Mesendoderm (in vitro differentiated cells): ENCODE results near the gene OGFOD1.
A peak's percentile ranks its signal among the peaks of the same experiment; 100 is the strongest.

Experiments used
- DNase-seq: peaks from one replicate; pipeline ENCODE4 v3.0.0; 2013
- H2AK5ac ChIP-seq: 2 replicates; pipeline ENCODE4 v1.6.1; 2013; ENCODE audit warnings: low read length, inconsistent platforms
- H2BK120ac ChIP-seq: 2 replicates; pipeline ENCODE4 v1.6.1; 2013; ENCODE audit warnings: low read depth, mild to moderate bottlenecking, low read length, moderate library complexity, mixed read lengths
- H2BK15ac ChIP-seq: replicated peaks from 2 replicates; pipeline ENCODE4 v1.6.1; 2013; ENCODE audit warnings: low read depth, mild to moderate bottlenecking, moderate library complexity
- H2BK5ac ChIP-seq: 2 replicates; pipeline ENCODE4 v1.6.1; 2013; ENCODE audit warnings: low read length, inconsistent platforms
- H3K18ac ChIP-seq: 2 replicates; pipeline ENCODE4 v1.6.1; 2013; ENCODE audit warnings: mild to moderate bottlenecking, low read length, mixed read lengths
- H3K23ac ChIP-seq: one replicate; pipeline ENCODE4 v1.6.1; 2013; ENCODE audit warnings: low read length
- H3K27ac ChIP-seq: 2 replicates; pipeline ENCODE4 v1.5.1; 2013; ENCODE audit warnings: low read depth, mild to moderate bottlenecking, inconsistent platforms, low read length, moderate library complexity
- H3K27me3 ChIP-seq: 2 replicates; pipeline ENCODE4 v1.6.1; 2013; ENCODE audit warnings: low read length, control low read depth, mild to moderate bottlenecking, inconsistent platforms; ENCODE audit not compliant: insufficient read depth, poor library complexity
- H3K36me3 ChIP-seq: 2 replicates; pipeline ENCODE4 v1.6.1; 2013; ENCODE audit warnings: low read length, inconsistent platforms; ENCODE audit not compliant: control insufficient read depth, insufficient read depth
- H3K4ac ChIP-seq: one replicate; pipeline ENCODE4 v1.6.1; 2013; ENCODE audit warnings: low read depth, mild to moderate bottlenecking, low read length, moderate library complexity
- H3K4me1 ChIP-seq: 2 replicates; pipeline ENCODE4 v1.6.1; 2013; ENCODE audit warnings: low read depth, low read length, inconsistent platforms; ENCODE audit not compliant: control insufficient read depth
- H3K4me2 ChIP-seq: 2 replicates; pipeline ENCODE4 v1.6.1; 2013; ENCODE audit warnings: low read length
- H3K4me3 ChIP-seq: 2 replicates; pipeline ENCODE4 v1.5.1; 2013; ENCODE audit warnings: mild to moderate bottlenecking, low read length
- H3K56ac ChIP-seq: one replicate; pipeline ENCODE4 v1.6.1; 2013; ENCODE audit warnings: low read length
- H3K79me1 ChIP-seq: 2 replicates; pipeline ENCODE4 v1.6.1; 2013; ENCODE audit warnings: low read length, inconsistent platforms
- H3K79me2 ChIP-seq: 2 replicates; pipeline ENCODE4 v1.6.1; 2013; ENCODE audit warnings: mild to moderate bottlenecking, low read length; ENCODE audit not compliant: control insufficient read depth, insufficient read depth
- H3K9ac ChIP-seq: 2 replicates; pipeline ENCODE4 v1.6.1; 2013; ENCODE audit warnings: low read length, inconsistent platforms
- H4K5ac ChIP-seq: one replicate; pipeline ENCODE4 v1.6.1; 2013; ENCODE audit warnings: low read length
- H4K8ac ChIP-seq: one replicate; pipeline ENCODE4 v1.6.1; 2013; ENCODE audit warnings: low read depth, mild to moderate bottlenecking, control low read depth, low read length, moderate library complexity
- WGBS: extraction: QIAGEN DNeasy Blood & Tissue Kit; methylation state at CpG from one replicate; pipeline ENCODE4 v1.1.7; 2013; ENCODE audit warnings: low lambda C conversion rate, missing lambda C conversion rate; ENCODE audit not compliant: insufficient coverage; ENCODE audit errors: extremely low coverage; 5-methylcytosine and 5-hydroxymethylcytosine counted together

Gene OGFOD1

GRCh38 chr16:56477096-56477878 lies 25.9 kb downstream of the OGFOD1 start:
- H2BK120ac ChIP-seq: no peak overlapping the region
- no peak overlapping the region for H4K8ac ChIP-seq
- H3K56ac ChIP-seq: no peak overlapping the region
- no peaks in the 10 kb centered on the region for H3K79me1 ChIP-seq
- no peaks in the 10 kb centered on the region for H3K79me2 ChIP-seq
- no peak overlapping the region for H3K4ac ChIP-seq
- H3K4me3 ChIP-seq: no peak overlapping the region
- DNase-seq: peak; percentile 50
- H3K23ac ChIP-seq: no peak overlapping the region
- H3K9ac ChIP-seq: no peak overlapping the region
- peak overlapping the region; percentile 17 for H3K27ac ChIP-seq
- H4K5ac ChIP-seq: no peak overlapping the region
- no peak overlapping the region for H2BK15ac ChIP-seq
- peaks cover 3% of the 10 kb centered on the region for H3K36me3 ChIP-seq
- H3K4me2 ChIP-seq: no peak overlapping the region
- H2AK5ac ChIP-seq: no peak overlapping the region
- no peak overlapping the region for H3K18ac ChIP-seq
- no peaks in the 10 kb centered on the region for H3K27me3 ChIP-seq
- H3K4me1 ChIP-seq: no peaks in the 10 kb centered on the region
- no CpG with 5 or more reads among the region's 2 CpGs for WGBS
- H2BK5ac ChIP-seq: no peak overlapping the region

DNA sequence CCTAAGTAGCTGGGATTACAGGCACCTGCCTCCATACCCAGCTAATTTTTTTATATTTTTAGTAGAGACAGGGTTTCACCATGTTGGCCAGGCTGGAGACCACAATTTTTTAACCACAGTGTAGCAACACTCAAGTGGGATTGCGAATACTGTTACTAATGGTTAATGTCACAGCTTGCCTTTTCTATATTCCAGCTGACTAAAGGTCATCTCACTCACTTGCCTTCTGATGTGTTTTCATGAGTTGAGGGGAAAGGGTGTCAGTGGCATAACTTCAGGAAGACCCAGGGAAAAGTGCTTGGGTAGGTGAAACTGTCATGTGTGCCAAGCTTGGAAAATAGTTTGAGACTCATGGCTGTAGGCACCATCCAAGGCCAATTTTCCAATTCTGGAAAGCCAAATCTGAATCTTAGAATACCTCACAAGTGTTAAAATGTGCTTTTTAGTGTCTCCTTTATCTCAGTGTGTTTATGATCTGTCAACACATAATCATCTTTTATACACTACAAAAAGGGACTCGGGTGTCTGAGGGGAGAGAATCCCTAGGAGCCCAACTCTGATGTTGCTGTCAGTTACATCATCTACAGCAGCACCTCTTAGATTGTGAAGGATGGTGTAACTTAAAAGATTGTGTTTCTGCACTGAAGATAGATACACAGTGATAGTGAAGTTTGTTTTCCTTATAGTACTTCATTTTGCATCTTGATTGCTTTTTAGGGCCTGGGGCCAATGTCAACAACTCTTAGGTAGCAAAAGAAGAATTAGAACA lies 27.1 kb downstream of the OGFOD1 start:
- DNase-seq: no peak
- H3K79me1 ChIP-seq: no peaks in the 10 kb centered on the region
- no peak overlapping the region for H3K18ac ChIP-seq
- H2BK120ac ChIP-seq: no peak overlapping the region
- H4K8ac ChIP-seq: no peak overlapping the region
- no peak overlapping the region for H3K27ac ChIP-seq
- H4K5ac ChIP-seq: no peak overlapping the region
- H3K4me1 ChIP-seq: no peaks in the 10 kb centered on the region
- no peak overlapping the region for H2BK5ac ChIP-seq
- H3K23ac ChIP-seq: no peak overlapping the region
- H3K79me2 ChIP-seq: no peaks in the 10 kb centered on the region
- H2AK5ac ChIP-seq: no peak overlapping the region
- H3K27me3 ChIP-seq: no peaks in the 10 kb centered on the region
- peaks cover 3% of the 10 kb centered on the region for H3K36me3 ChIP-seq
- H3K9ac ChIP-seq: no peak overlapping the region
- no peak overlapping the region for H3K4me3 ChIP-seq
- no peak overlapping the region for H3K56ac ChIP-seq
- H3K4me2 ChIP-seq: no peak overlapping the region
- no peak overlapping the region for H2BK15ac ChIP-seq
- H3K4ac ChIP-seq: no peak overlapping the region
- WGBS: no CpG with 5 or more reads among the region's 2 CpGs

DNA sequence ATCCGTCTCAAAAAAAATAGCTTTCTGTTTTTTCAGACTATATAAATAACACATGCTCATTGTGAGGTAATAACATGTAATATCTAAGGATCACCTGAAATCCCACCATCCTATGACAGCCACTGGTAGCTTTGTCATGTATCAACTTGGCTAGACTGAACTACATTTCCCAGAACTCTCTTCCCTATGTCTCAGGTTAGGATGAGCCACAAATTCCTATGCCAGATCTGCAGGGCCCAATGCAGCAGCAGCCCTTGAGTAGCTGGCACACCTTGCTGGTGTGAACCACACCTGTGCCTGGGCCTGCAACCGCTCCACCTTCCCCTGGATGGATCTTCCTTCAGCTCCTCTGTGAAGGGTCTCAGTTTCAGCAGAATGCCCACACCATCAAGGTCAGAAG lies 28.1 kb downstream of the OGFOD1 start:
- Histone ChIP-seq H3K18ac (no peak overlapping the region), H4K8ac (no peak overlapping the region), H4K5ac (no peak overlapping the region), H3K79me1 (no peaks in the 10 kb centered on the region), H2BK120ac (no peak overlapping the region), H3K79me2 (no peaks in the 10 kb centered on the region), H3K4ac (no peak overlapping the region), H3K27me3 (no peaks in the 10 kb centered on the region), H2BK15ac (no peak overlapping the region), H3K4me2 (no peak overlapping the region), H2BK5ac (no peak overlapping the region), H3K27ac (no peak overlapping the region), H3K4me1 (no peaks in the 10 kb centered on the region), H3K9ac (no peak overlapping the region), H2AK5ac (no peak overlapping the region), H3K23ac (no peak overlapping the region), H3K36me3 (peaks cover 3% of the 10 kb centered on the region), H3K56ac (no peak overlapping the region), H3K4me3 (no peak overlapping the region)
- DNase-seq: peak; percentile 21
- WGBS: no CpG with 5 or more reads among the region's 2 CpGs

DNA sequence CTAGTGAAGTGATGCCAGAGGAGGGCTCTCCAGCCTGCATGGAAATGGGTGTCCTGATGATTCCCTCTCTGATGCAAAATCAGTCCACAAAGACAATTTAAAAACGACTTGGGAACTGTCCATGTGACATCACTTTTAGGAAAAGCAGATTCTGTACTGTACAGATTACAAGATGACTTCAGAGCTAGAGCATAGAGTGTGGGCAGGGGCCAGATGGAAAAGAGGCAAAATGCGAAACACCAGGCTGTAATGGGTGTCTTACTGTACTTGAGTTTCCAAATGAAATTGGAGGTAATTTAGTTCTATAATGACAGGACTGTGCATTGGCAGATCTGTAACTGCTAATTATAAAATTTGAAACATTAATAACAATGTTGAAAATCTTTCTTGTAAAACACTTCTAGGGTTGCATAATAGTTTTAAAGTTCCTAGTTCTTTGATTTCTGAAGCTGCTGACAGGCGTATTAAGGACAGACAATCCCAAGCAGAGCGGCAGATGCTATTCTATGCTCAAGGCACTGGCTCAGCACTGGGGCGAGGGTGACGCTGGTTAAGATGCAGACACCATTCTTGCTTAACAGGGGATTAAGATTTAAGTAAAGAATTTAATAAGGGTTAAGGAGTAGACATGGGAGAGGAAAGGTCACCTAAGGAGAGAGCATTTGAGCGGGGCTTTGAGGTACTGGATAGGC lies 29.6 kb downstream of the OGFOD1 start:
- Histone ChIP-seq H3K79me1 (no peaks in the 10 kb centered on the region), H3K4ac (no peak overlapping the region), H3K4me1 (no peaks in the 10 kb centered on the region), H2BK5ac (no peak overlapping the region), H3K23ac (no peak overlapping the region), H2BK120ac (no peak overlapping the region), H3K9ac (no peak overlapping the region), H2AK5ac (no peak overlapping the region), H3K27ac (no peak overlapping the region), H3K79me2 (no peaks in the 10 kb centered on the region), H2BK15ac (no peak overlapping the region), H3K56ac (no peak overlapping the region), H4K5ac (no peak overlapping the region), H3K18ac (no peak overlapping the region), H3K27me3 (no peaks in the 10 kb centered on the region), H3K4me3 (no peak overlapping the region), H4K8ac (no peak overlapping the region), H3K36me3 (peaks cover 2% of the 10 kb centered on the region), H3K4me2 (no peak overlapping the region)
- WGBS: no CpG with 5 or more reads among the region's 7 CpGs
- DNase-seq: no peak

DNA sequence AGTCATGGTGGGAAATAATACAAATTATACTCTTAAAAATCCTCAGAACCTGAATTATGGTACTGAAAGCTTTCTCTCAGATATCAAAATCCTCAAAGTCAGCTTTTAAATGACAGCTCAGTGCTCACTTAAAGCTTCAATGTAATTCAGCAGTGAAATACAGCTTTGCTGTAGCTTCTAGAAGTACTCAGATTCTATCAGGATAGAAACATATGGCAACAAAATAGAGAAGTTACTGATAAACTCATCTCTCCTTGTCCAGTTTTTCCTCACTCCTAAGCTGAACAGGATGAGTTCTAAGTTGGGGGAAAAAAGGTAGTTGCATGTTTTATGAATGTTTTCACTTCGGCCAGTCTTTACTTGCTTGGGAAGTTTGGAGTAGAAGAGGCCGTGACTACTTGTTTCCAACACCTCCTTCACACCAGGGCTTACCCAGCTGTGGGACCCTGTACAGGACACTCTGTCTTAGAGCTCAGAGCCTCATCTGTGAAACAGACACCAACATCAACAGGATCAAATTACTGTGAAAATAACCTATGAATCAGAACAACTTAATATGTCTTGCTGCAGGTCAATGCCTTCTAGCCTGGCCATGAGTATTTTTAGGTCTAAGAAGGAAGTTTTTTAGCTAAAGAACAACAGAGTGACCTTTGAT lies 30.2 kb downstream of the OGFOD1 start:
- Histone ChIP-seq H3K4me2 (no peak overlapping the region), H4K5ac (no peak overlapping the region), H3K27ac (no peak overlapping the region), H2BK15ac (no peak overlapping the region), H3K4ac (no peak overlapping the region), H2AK5ac (no peak overlapping the region), H3K23ac (no peak overlapping the region), H3K56ac (no peak overlapping the region), H2BK120ac (no peak overlapping the region), H3K4me1 (no peaks in the 10 kb centered on the region), H3K18ac (no peak overlapping the region), H3K79me1 (no peaks in the 10 kb centered on the region), H4K8ac (no peak overlapping the region), H2BK5ac (no peak overlapping the region), H3K36me3 (no peaks in the 10 kb centered on the region), H3K27me3 (no peaks in the 10 kb centered on the region), H3K9ac (no peak overlapping the region), H3K79me2 (no peaks in the 10 kb centered on the region), H3K4me3 (no peak overlapping the region)
- DNase-seq: no peak
- WGBS: no CpG with 5 or more reads among the region's 2 CpGs
